ENCODE data around the gene CP.

GRCh38 chr3:149235599-149236424 lies 14.2 kb upstream of the CP start:
- TF ChIP-seq CTCF (optimal IDR thresholded peaks at IDR 0.05 in 1 of 3, IDR thresholded peaks at IDR 0.05 in 1 of 3, conservative IDR thresholded peaks at IDR 0.05 in 1 of 3; ENCODE audit: extremely low read depth in 1 of 3, insufficient read depth in 2 of 3, low read length in 3 of 3) = no peak
- no peak for TF ChIP-seq EZH2 (IDR thresholded peaks at IDR 0.05; ENCODE audit: low read length)

All from keratinocyte (primary cell).